NCI-H1436 treated with DMSO at 0.1 percent for 48 hours (cell line): ENCODE data around the gene SLC16A1.
"Not testable (repeated sequence)": the region's sequence is repeated elsewhere in the genome, so short reads cannot be mapped to it uniquely, and the experiment has no call there.

ENCODE experiments used
- DNase-seq: peaks from one replicate; lab custom pipeline; 2025; lab: John Stamatoyannopoulos, UW

The SLC16A1 gene

GRCh38 chr1:112923959-112924349 is 32.0 kb downstream of the SLC16A1 start:
- DNase-seq: no peak

- DNase-seq: no peak
These were observed 32.6 kb downstream of the SLC16A1 start for GRCh38 chr1:112923234-112923958.

- DNase-seq: no peak
These were observed 44.3 kb downstream of the SLC16A1 start for GRCh38 chr1:112911506-112912220.

GRCh38 chr1:112909847-112910246 is 46.1 kb downstream of the SLC16A1 start:
- DNase-seq: no peak

GRCh38 chr1:112906150-112906698 is 49.8 kb downstream of the SLC16A1 start:
- no peak for DNase-seq

GRCh38 chr1:112905395-112906149 is 50.4 kb downstream of the SLC16A1 start:
- no peak for DNase-seq

GRCh38 chr1:112904831-112905261 is 51.1 kb downstream of the SLC16A1 start:
- no peak for DNase-seq

- DNase-seq: no peak
These were observed 51.7 kb downstream of the SLC16A1 start for GRCh38 chr1:112904071-112904830.

- DNase-seq: no peak
These were observed 53.8 kb downstream of the SLC16A1 start for GRCh38 chr1:112902221-112902620.

- no peak for DNase-seq
These were observed 54.6 kb downstream of the SLC16A1 start for GRCh38 chr1:112901387-112901786.

GRCh38 chr1:112896783-112897182 is 59.2 kb downstream of the SLC16A1 start:
- DNase-seq: no peak

- DNase-seq: no peak
These were observed 61.4 kb downstream of the SLC16A1 start for GRCh38 chr1:112894561-112895011.

- DNase-seq: no peak
These were observed 62.0 kb downstream of the SLC16A1 start for GRCh38 chr1:112894010-112894292.

- no peak for DNase-seq
These were observed 62.5 kb downstream of the SLC16A1 start for GRCh38 chr1:112893288-112894009.

- not testable (repeated sequence) for DNase-seq
These were observed 66.1 kb downstream of the SLC16A1 start for GRCh38 chr1:112889906-112890305.

GRCh38 chr1:112889052-112889768 is 66.8 kb downstream of the SLC16A1 start:
- no peak for DNase-seq

GRCh38 chr1:112888630-112889029 is 67.4 kb downstream of the SLC16A1 start:
- no peak for DNase-seq

GRCh38 chr1:112887599-112888283 is 68.3 kb downstream of the SLC16A1 start:
- no peak for DNase-seq

- DNase-seq: not testable (repeated sequence)
These were observed 71.0 kb downstream of the SLC16A1 start for GRCh38 chr1:112884996-112885395.

- no peak for DNase-seq
These were observed 73.7 kb downstream of the SLC16A1 start for GRCh38 chr1:112882271-112882744.
